K562 (cell line): ENCODE results near the gene ASPG. TPM values are rescaled to one million over a fixed set of nuclear protein-coding genes. Genes with fewer than 3 reads are reported as not detected.

Source experiments
- AFF4 ChIP-seq: sonication (generic); formaldehyde crosslinking; IDR thresholded peaks from 2 replicates; pipeline ENCODE4 v1.8.0; 2023; ENCODE audit warnings: mild to moderate bottlenecking, missing genetic modification reagents
- CBFA2T2 ChIP-seq: fragments of 450-650 bp; conservative IDR thresholded peaks from 2 replicates; pipeline ENCODE4 v1.6.1; 2017; ENCODE audit warnings: mild to moderate bottlenecking
- CBFA2T3 ChIP-seq: fragments of 450-650 bp; IDR thresholded peaks from 2 replicates; pipeline ENCODE4 v1.6.1; 2017
- ESRRA ChIP-seq: fragments of 450-650 bp; IDR thresholded peaks from 2 replicates; pipeline ENCODE4 v1.6.1; 2014; ENCODE audit warnings: low read depth, mild to moderate bottlenecking, moderate library complexity, borderline replicate concordance
- FOXM1 ChIP-seq, 2 experiments: fragments of 450-650 bp in 1 of 2; sonication (generic) in 1 of 2; formaldehyde crosslinking in 1 of 2; IDR thresholded peaks; 2 replicates each; pipeline versions ENCODE4 v1.6.1 to v1.9.0; 2017 to 2022; ENCODE audit warnings: low read depth in 2 of 2, mild to moderate bottlenecking in 2 of 2, missing genetic modification reagents in 1 of 2, moderate library complexity in 1 of 2
- MBD2 ChIP-seq: sonication (generic); IDR thresholded peaks from 2 replicates; pipeline ENCODE4 v1.6.1; 2016; ENCODE audit warnings: low read depth, borderline replicate concordance
- NR2F6 ChIP-seq: fragments of 450-650 bp; formaldehyde crosslinking; IDR thresholded peaks from 2 replicates; pipeline ENCODE4 v1.4.0; 2020; ENCODE audit warnings: mild to moderate bottlenecking
- RFX7 ChIP-seq: fragments of 250-450 bp; sonication (Bioruptor Pico); IDR thresholded peaks from 2 replicates; pipeline ENCODE4 v1.5.1; 2021; ENCODE audit warnings: mild to moderate bottlenecking
- SRF ChIP-seq, 2 experiments: fragments of 250-450, 450-650 bp in 1 of 2; sonication (Bioruptor Pico) in 1 of 2; sonication (generic) in 1 of 2; formaldehyde crosslinking; IDR thresholded peaks; 2 replicates each; pipeline versions ENCODE4 v1.5.0 to v1.5.1; 2020 to 2022; ENCODE audit warnings: mild to moderate bottlenecking in 1 of 2, missing genetic modification reagents in 1 of 2
- TEAD1 ChIP-seq, 2 experiments: fragments of 450-650 bp in 1 of 2; sonication (generic) in 1 of 2; formaldehyde crosslinking; IDR thresholded peaks; 2 replicates each; pipeline versions ENCODE4 v1.4.0 to v1.8.0; 2020 to 2022; ENCODE audit warnings: mild to moderate bottlenecking in 2 of 2, missing genetic modification reagents in 1 of 2
- THAP7 ChIP-seq: fragments of 250-450 bp; sonication (Bioruptor Pico); IDR thresholded peaks from 2 replicates; pipeline ENCODE4 v1.5.0; 2021
- ZNF165 ChIP-seq: fragments of 250-450 bp; sonication (Bioruptor Pico); IDR thresholded peaks from 2 replicates; pipeline ENCODE4 v1.4.0; 2020; ENCODE audit warnings: borderline replicate concordance
- ZNF318 ChIP-seq, 2 experiments: fragments of 450-650 bp; IDR thresholded peaks; 2 replicates each; pipeline ENCODE4 v1.6.1; 2016; ENCODE audit warnings: mild to moderate bottlenecking in 2 of 2, borderline replicate concordance in 1 of 2, low read depth in 1 of 2, moderate library complexity in 1 of 2
- ZNF75A ChIP-seq: fragments of 450-650 bp; formaldehyde crosslinking; IDR thresholded peaks from 2 replicates; pipeline ENCODE4 v1.4.0; 2020; ENCODE audit warnings: mild to moderate bottlenecking
- polyA plus RNA-seq, 8 experiments: library from polyadenylated mRNA; depleted of rRNA in 4 of 8; stranded (reverse) in 5 of 8; unstranded in 3 of 8; fragments of >200 nt; fragmentation: Nextera tagmentation in 2 of 8; fragmentation: Illumina TruSeq in 1 of 8; extraction: Ambion mirVana in 2 of 8; extraction: Trizol in 1 of 8; gene quantifications; 2 replicates each; pipeline versions ENCODE4 v1.2.1 to v1.2.3, GENCODE V29; 2011 to 2014; ENCODE audit warnings: inconsistent platforms in 1 of 8, missing spikeins in 1 of 8
- total RNA-seq, 7 experiments: library from RNA; depleted of rRNA in 6 of 7; stranded (reverse); fragments of >200 nt in 6 of 7; fragmentation: Illumina TruSeq in 2 of 7; extraction: Trizol in 2 of 7; gene quantifications; 2 replicates each; pipeline versions ENCODE4 v1.2.1 to v1.2.3, GENCODE V29; 2011 to 2021; ENCODE audit warnings: low replicate concordance in 1 of 7

Gene ASPG
- total and polyA plus RNA-seq, 9 of the 15 experiments (the other 6 are each of a cell fraction or from before 2014, with no cell fraction given), result 0.18 TPM; not detected in 8

- no peak for TF ChIP-seq ESRRA
- no peak for TF ChIP-seq SRF (CRISPR knock-in tag; IDR thresholded peaks at IDR 0.05)
- TF ChIP-seq ZNF165 (CRISPR knock-in tag), result no peak
- TF ChIP-seq AFF4, result no peak
- no peak for TF ChIP-seq RFX7
- TF ChIP-seq MBD2, result no peak
- TF ChIP-seq CBFA2T2, result 0 out of 2 replicates have a peak, but pooled peaks have one; percentile 11
- TF ChIP-seq TEAD1 (CRISPR knock-in tag; IDR thresholded peaks at IDR 0.05), result no peak
- no peak for TF ChIP-seq ZNF75A
- no peak for TF ChIP-seq FOXM1 (IDR thresholded peaks at IDR 0.05; ENCODE audit: low read depth)
- no peak for TF ChIP-seq FOXM1 (CRISPR knock-in tag; IDR thresholded peaks at IDR 0.05; ENCODE audit: low read depth)
- TF ChIP-seq THAP7 (CRISPR knock-in tag), result no peak
- TF ChIP-seq NR2F6 (CRISPR knock-in tag), result no peak
- TF ChIP-seq CBFA2T3, result peak; percentile 18; the same call in 1 of the 2 replicates
- no peak for TF ChIP-seq ZNF318 (IDR thresholded peaks at IDR 0.05; ENCODE audit: borderline replicate concordance in 1 of 2, low read depth in 1 of 2)
Measured at GRCh38 chr14:104150136-104151025, 64.9 kb downstream of the ASPG start (continued).
